Esophagus squamous epithelium (tissue), 4 donors: Measurements from ENCODE around the gene SLC43A2.

Experiments
- CTCF ChIP-seq, 6 experiments: fragments of 450-650 bp in 4 of 6; fragments of 200-600 bp in 2 of 6; sonication (generic) in 2 of 6; IDR thresholded peaks; one replicate each; pipeline ENCODE4 v1.5.1; 2016 to 2019; ENCODE audit warnings: antibody characterized with exemption in 6 of 6, mild to moderate bottlenecking in 4 of 6, moderate library complexity in 4 of 6
- POLR2A ChIP-seq, 4 donors: fragments of 450-650 bp; IDR thresholded peaks; one replicate each; pipeline ENCODE4 v1.6.1; 2017; ENCODE audit warnings: antibody characterized with exemption in 4 of 4, mild to moderate bottlenecking in 4 of 4, moderate library complexity in 3 of 4

GRCh38 chr17:1620486-1620885, 8.1 kb downstream of the SLC43A2 start:
- TF ChIP-seq CTCF (IDR thresholded peaks at IDR 0.05) (no peak), POLR2A (IDR thresholded peaks at IDR 0.05) (no peak)
